Thymus (tissue), 14 donors: Measurements from ENCODE around the gene CYP26B1. TPM values are rescaled to one million over a fixed set of nuclear protein-coding genes. Genes with fewer than 3 reads are reported as not detected.

ENCODE experiments used
- DNase-seq, 9 donors: peaks; one replicate each; pipeline ENCODE4 v3.0.0-alpha.2; 2013; ENCODE audit warnings: low spot score in 9 of 9, low read depth in 6 of 9, missing footprints in 1 of 9
- H3K27ac ChIP-seq, 2 donors: one replicate each; pipeline ENCODE4 v1.5.1; 2013; ENCODE audit warnings: control low read depth in 1 of 2, low read depth in 1 of 2, low read length in 1 of 2, mild to moderate bottlenecking in 1 of 2, moderate library complexity in 1 of 2
- H3K27me3 ChIP-seq, 2 donors: one replicate each; pipeline ENCODE4 v1.5.1; 2013; ENCODE audit warnings: low read length in 1 of 2; ENCODE audit not compliant: control insufficient read depth in 2 of 2, insufficient read depth in 1 of 2
- H3K36me3 ChIP-seq, 2 donors: one replicate each; pipeline ENCODE4 v1.5.1; 2013; ENCODE audit warnings: low read length in 1 of 2, mild to moderate bottlenecking in 1 of 2, moderate library complexity in 1 of 2; ENCODE audit not compliant: control insufficient read depth in 2 of 2, insufficient read depth in 2 of 2
- H3K4me1 ChIP-seq, 2 donors: one replicate each; pipeline ENCODE4 v1.5.1; 2013; ENCODE audit warnings: low read length in 2 of 2; ENCODE audit not compliant: control insufficient read depth in 2 of 2, insufficient read depth in 2 of 2
- H3K4me3 ChIP-seq, 2 donors: one replicate each; pipeline ENCODE4 v1.5.1; 2013; ENCODE audit warnings: low read length in 2 of 2, control low read depth in 1 of 2, mild to moderate bottlenecking in 1 of 2
- H3K9me3 ChIP-seq, 2 donors: one replicate each; pipeline ENCODE4 v1.5.1; 2013; ENCODE audit warnings: low read length in 1 of 2, mild to moderate bottlenecking in 1 of 2; ENCODE audit not compliant: control insufficient read depth in 2 of 2, insufficient read depth in 1 of 2
- WGBS: extraction: QIAGEN DNeasy Blood & Tissue Kit; methylation state at CpG from one replicate; pipeline ENCODE4 v1.1.7; 2013; 5-methylcytosine and 5-hydroxymethylcytosine counted together
- long read RNA-seq, 10 donors: transcript quantifications; one replicate each; lab custom pipeline, GENCODE V29; 2026
- polyA plus RNA-seq: library from polyadenylated mRNA; stranded (reverse); fragments of 200-250 nt; gene quantifications from one replicate; pipeline ENCODE4 v1.2.3, GENCODE V29; 2013
- total RNA-seq: library from RNA; stranded (reverse); fragments of 120-200 nt; gene quantifications from one replicate; pipeline ENCODE4 v1.2.4, GENCODE V29; 2013
- donor health status: healthy.

The CYP26B1 gene
- 10.3 TPM for total RNA-seq
- polyA plus RNA-seq, result 5.6 TPM
- long read RNA-seq, donor 1, full-length matches to known transcripts, result 1 of 6 reads
- long read RNA-seq, donor 1, partial matches to known transcripts, result 5 of 6 reads
- long read RNA-seq, donor 1, other reads (novel, unspliced or antisense), result 0 of 6 reads
- long read RNA-seq, donor 2, full-length matches to known transcripts, result 6 of 6 reads
- long read RNA-seq, donor 2, partial matches to known transcripts, result 0 of 6 reads
- long read RNA-seq, donor 2, other reads (novel, unspliced or antisense), result 0 of 6 reads
- long read RNA-seq, donor 3, full-length matches to known transcripts, result 7 of 7 reads
- long read RNA-seq, donor 3, partial matches to known transcripts, result 0 of 7 reads
- long read RNA-seq, donor 3, other reads (novel, unspliced or antisense), result 0 of 7 reads
- long read RNA-seq, donor 4, full-length matches to known transcripts, result 2 of 7 reads
- long read RNA-seq, donor 4, partial matches to known transcripts, result 5 of 7 reads
- long read RNA-seq, donor 4, other reads (novel, unspliced or antisense), result 0 of 7 reads
- long read RNA-seq, donor 5, full-length matches to known transcripts, result 2 of 2 reads
- long read RNA-seq, donor 5, partial matches to known transcripts, result 0 of 2 reads
- long read RNA-seq, donor 5, other reads (novel, unspliced or antisense), result 0 of 2 reads
- long read RNA-seq, donor 6, full-length matches to known transcripts, result 3 of 3 reads
- long read RNA-seq, donor 6, partial matches to known transcripts, result 0 of 3 reads
- long read RNA-seq, donor 6, other reads (novel, unspliced or antisense), result 0 of 3 reads
- long read RNA-seq, donor 7, full-length matches to known transcripts, result 1 of 1 reads
- long read RNA-seq, donor 7, partial matches to known transcripts, result 0 of 1 reads
- long read RNA-seq, donor 7, other reads (novel, unspliced or antisense), result 0 of 1 reads
- long read RNA-seq, donor 8, full-length matches to known transcripts, result 2 of 2 reads
- long read RNA-seq, donor 8, partial matches to known transcripts, result 0 of 2 reads
- long read RNA-seq, donor 8, other reads (novel, unspliced or antisense), result 0 of 2 reads
- long read RNA-seq, donor 9, full-length matches to known transcripts, result 2 of 2 reads
- long read RNA-seq, donor 9, partial matches to known transcripts, result 0 of 2 reads
- long read RNA-seq, donor 9, other reads (novel, unspliced or antisense), result 0 of 2 reads
- long read RNA-seq, donor 10, full-length matches to known transcripts, result 2 of 2 reads
- long read RNA-seq, donor 10, partial matches to known transcripts, result 0 of 2 reads
- long read RNA-seq, donor 10, other reads (novel, unspliced or antisense), result 0 of 2 reads

- peaks cover 86 to 95% of the 10 kb centered on the region in 2 donors for H3K27me3 ChIP-seq
- H3K36me3 ChIP-seq, result no peaks in the 10 kb centered on the region
- H3K4me1 ChIP-seq, result peaks cover 3 to 6% of the 10 kb centered on the region in 2 donors
- H3K27ac ChIP-seq, result peak within 1 kb of the TSS in 1 of 2 donors; percentile 31
- DNase-seq, result no peak
- H3K4me3 ChIP-seq, result peak within 1 kb of the TSS; percentile 21 to 30
- 3% methylated on average over 69 of the region's 69 CpGs for WGBS
- peaks cover 9 to 15% of the 10 kb centered on the region in 2 donors for H3K9me3 ChIP-seq
These were observed at the start of gene CYP26B1 for GRCh38 chr2:72147303-72147971. TSS of gene CYP26B1 (minus strand) at chr2:72147862. CDS start at chr2:72147834, 28 bp downstream.

GRCh38 chr2:72193723-72194122 is 46.1 kb upstream of the CYP26B1 start:
- no peaks in the 10 kb centered on the region for H3K36me3 ChIP-seq

GRCh38 chr2:72191441-72191840 is 43.8 kb upstream of the CYP26B1 start:
- no peaks in the 10 kb centered on the region for H3K27me3 ChIP-seq
- no peak for DNase-seq
- H3K36me3 ChIP-seq, result no peaks in the 10 kb centered on the region
- H3K27ac ChIP-seq, result no peak overlapping the region
- H3K4me3 ChIP-seq, result no peak overlapping the region
- H3K4me1 ChIP-seq, result no peaks in the 10 kb centered on the region
- H3K9me3 ChIP-seq, result peaks cover 0 to 17% of the 10 kb centered on the region in 2 donors
- WGBS, result 95% methylated on average over 1 of the region's 1 CpG

More at GRCh38 chr2:72193723-72194122, 46.1 kb upstream of the CYP26B1 start:
- Histone ChIP-seq H3K27ac (no peak overlapping the region), H3K9me3 (no peaks in the 10 kb centered on the region), H3K4me3 (no peak overlapping the region), H3K27me3 (no peaks in the 10 kb centered on the region), H3K4me1 (no peaks in the 10 kb centered on the region)
- no peak for DNase-seq

- H3K4me3 ChIP-seq, result no peak overlapping the region
- no peak overlapping the region for H3K27ac ChIP-seq
- H3K4me1 ChIP-seq, result no peaks in the 10 kb centered on the region
- H3K36me3 ChIP-seq, result no peaks in the 10 kb centered on the region
- DNase-seq, result no peak
- H3K9me3 ChIP-seq, result peaks cover 0 to 17% of the 10 kb centered on the region in 2 donors
- 88% methylated on average over 1 of the region's 1 CpG for WGBS
- no peaks in the 10 kb centered on the region for H3K27me3 ChIP-seq
These were observed 37.5 kb upstream of the CYP26B1 start for GRCh38 chr2:72185206-72185605.

- H3K9me3 ChIP-seq, result peaks cover 0 to 17% of the 10 kb centered on the region in 2 donors
- no peaks in the 10 kb centered on the region for H3K27me3 ChIP-seq
- WGBS, result 94% methylated on average over 2 of the region's 2 CpGs
- H3K4me3 ChIP-seq, result no peak overlapping the region
- no peak for DNase-seq
- no peaks in the 10 kb centered on the region for H3K4me1 ChIP-seq
- H3K36me3 ChIP-seq, result no peaks in the 10 kb centered on the region
- H3K27ac ChIP-seq, result no peak overlapping the region
These were observed 35.8 kb upstream of the CYP26B1 start for GRCh38 chr2:72183466-72183865.

GRCh38 chr2:72183016-72183415 is 35.4 kb upstream of the CYP26B1 start:
- Histone ChIP-seq H3K9me3 (peaks cover 0 to 14% of the 10 kb centered on the region in 2 donors), H3K4me3 (no peak overlapping the region), H3K4me1 (no peaks in the 10 kb centered on the region), H3K36me3 (no peaks in the 10 kb centered on the region), H3K27ac (no peak overlapping the region), H3K27me3 (no peaks in the 10 kb centered on the region)
- no peak for DNase-seq

- no peaks in the 10 kb centered on the region for H3K4me1 ChIP-seq
- no peak for DNase-seq
- 94% methylated on average over 4 of the region's 4 CpGs for WGBS
- peaks cover 0 to 9% of the 10 kb centered on the region in 2 donors for H3K9me3 ChIP-seq
- H3K27ac ChIP-seq, result no peak overlapping the region
- no peak overlapping the region for H3K4me3 ChIP-seq
- H3K36me3 ChIP-seq, result no peaks in the 10 kb centered on the region
- H3K27me3 ChIP-seq, result no peaks in the 10 kb centered on the region
These were observed 34.9 kb upstream of the CYP26B1 start for GRCh38 chr2:72182547-72182946.

GRCh38 chr2:72181616-72182015 is 34.0 kb upstream of the CYP26B1 start:
- Histone ChIP-seq H3K36me3 (no peaks in the 10 kb centered on the region), H3K9me3 (no peaks in the 10 kb centered on the region), H3K27me3 (no peaks in the 10 kb centered on the region), H3K4me1 (no peaks in the 10 kb centered on the region), H3K4me3 (no peak overlapping the region), H3K27ac (no peak overlapping the region)
- WGBS, result 96% methylated on average over 2 of the region's 2 CpGs
- no peak for DNase-seq
